Measurements from ENCODE around the gene PTPN6. TPM values are rescaled to one million over a fixed set of nuclear protein-coding genes. Genes with fewer than 3 reads are reported as not detected.

The PTPN6 gene
- total and polyA plus RNA-seq, 7 donors, result 1.3 to 7.6 (median 3.6) TPM

- intact Hi-C loops (cut with DNase I), result loop anchor here in 1 of 2 donors (5.0 kb wide), 1 partner anchor 70 kb away; the partner anchor contains the start of gene TPI1
- Histone ChIP-seq H3K4me1 (peaks cover 32% of the 10 kb centered on the region), H3K27ac (peak overlapping the region; percentile 93), H3K27me3 (ENCODE audit: insufficient read depth in 3 of 3, low read length in 2 of 3) (no peaks in the 10 kb centered on the region), H3K36me3 (ENCODE audit: insufficient read depth in 1 of 2, low read depth in 1 of 2) (peaks cover 0 to 61% of the 10 kb centered on the region in 2 donors), H3K9me3 (no peaks in the 10 kb centered on the region), H3K4me3 (peak overlapping the region; percentile 86)
- TF ChIP-seq, protein P1, sequence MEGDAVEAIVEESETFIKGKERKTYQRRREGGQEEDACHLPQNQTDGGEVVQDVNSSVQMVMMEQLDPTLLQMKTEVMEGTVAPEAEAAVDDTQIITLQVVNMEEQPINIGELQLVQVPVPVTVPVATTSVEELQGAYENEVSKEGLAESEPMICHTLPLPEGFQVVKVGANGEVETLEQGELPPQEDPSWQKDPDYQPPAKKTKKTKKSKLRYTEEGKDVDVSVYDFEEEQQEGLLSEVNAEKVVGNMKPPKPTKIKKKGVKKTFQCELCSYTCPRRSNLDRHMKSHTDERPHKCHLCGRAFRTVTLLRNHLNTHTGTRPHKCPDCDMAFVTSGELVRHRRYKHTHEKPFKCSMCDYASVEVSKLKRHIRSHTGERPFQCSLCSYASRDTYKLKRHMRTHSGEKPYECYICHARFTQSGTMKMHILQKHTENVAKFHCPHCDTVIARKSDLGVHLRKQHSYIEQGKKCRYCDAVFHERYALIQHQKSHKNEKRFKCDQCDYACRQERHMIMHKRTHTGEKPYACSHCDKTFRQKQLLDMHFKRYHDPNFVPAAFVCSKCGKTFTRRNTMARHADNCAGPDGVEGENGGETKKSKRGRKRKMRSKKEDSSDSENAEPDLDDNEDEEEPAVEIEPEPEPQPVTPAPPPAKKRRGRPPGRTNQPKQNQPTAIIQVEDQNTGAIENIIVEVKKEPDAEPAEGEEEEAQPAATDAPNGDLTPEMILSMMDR (IDR thresholded peaks at IDR 0.05), result no peak
- ATAC-seq (peak; percentile 7 to 31 (median 13)), DNase-seq (peak in 1 of 2 donors; percentile 62)
- 19 to 27% (median 25%) methylated on average over 35 to 36 of the region's 36 CpGs for WGBS, 3 donors
Observed at GRCh38 chr12:6936636-6937480, 14.3 kb upstream of the PTPN6 start.

DNA sequence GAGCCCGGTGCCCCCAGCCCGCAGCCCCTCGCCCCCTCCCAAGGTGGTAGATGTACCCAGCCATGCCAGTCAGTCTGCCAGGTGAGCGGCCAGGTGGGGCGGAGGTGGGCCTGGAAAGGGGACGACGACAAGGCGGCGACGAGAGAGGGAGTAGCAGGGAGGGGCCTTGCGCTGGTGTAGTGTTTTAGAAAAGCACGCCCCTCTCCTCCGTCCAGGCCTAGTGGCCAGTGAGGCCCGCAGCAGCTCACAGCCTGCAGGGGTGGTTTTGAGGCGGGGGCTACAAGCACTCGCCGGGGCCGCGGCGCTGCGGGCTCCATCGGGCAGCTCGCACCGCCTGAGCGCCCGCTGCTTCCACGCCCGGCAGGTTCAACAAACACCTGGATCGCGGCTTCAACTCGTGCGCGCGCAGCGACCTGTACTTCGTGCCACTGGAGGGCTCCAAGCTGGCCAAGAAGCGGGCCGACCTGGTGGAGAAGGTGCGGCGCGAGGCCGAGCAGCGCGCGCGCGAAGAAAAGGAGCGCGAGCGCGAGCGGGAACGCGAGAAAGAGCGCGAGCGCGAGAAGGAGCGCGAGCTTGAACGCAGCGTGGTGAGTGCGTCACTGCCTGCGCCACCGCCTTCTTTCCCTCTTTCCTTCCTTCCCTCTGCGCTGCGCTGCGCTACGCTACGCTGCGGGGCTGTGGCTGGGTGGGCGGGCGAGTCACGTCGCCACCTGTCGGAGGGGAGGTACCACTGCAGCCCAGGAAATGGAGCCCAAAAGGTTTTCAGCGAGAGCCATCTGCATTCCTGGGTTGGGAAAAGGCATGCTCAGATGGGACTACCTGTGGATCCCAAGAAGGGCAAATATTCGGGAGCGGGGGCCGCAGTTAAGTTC, 13.4 kb upstream of the PTPN6 start:
- intact Hi-C loops (cut with DNase I), result loop anchor here in 1 of 2 donors (5.0 kb wide), 1 partner anchor 70 kb away; the partner anchor contains the start of gene TPI1
- 0 to 1% (median 1%) methylated on average over 71 to 80 of the region's 80 CpGs for WGBS, 3 donors
- peaks cover 32% of the 10 kb centered on the region for H3K4me1 ChIP-seq
- H3K36me3 ChIP-seq (ENCODE audit: insufficient read depth in 1 of 2, low read depth in 1 of 2), result peaks cover 0 to 61% of the 10 kb centered on the region in 2 donors
- ATAC-seq (peak; percentile 87 to 91 (median 89)), DNase-seq (peak; percentile 94 to 97)
- H3K27me3 ChIP-seq (ENCODE audit: insufficient read depth in 3 of 3, low read length in 2 of 3), result no peaks in the 10 kb centered on the region
- TF ChIP-seq, protein P1 (IDR thresholded peaks at IDR 0.05), result peak; percentile 91
- peak overlapping the region; percentile 93 for H3K27ac ChIP-seq
- no peaks in the 10 kb centered on the region for H3K9me3 ChIP-seq
- H3K4me3 ChIP-seq, result peak overlapping the region; percentile 86

DNA sequence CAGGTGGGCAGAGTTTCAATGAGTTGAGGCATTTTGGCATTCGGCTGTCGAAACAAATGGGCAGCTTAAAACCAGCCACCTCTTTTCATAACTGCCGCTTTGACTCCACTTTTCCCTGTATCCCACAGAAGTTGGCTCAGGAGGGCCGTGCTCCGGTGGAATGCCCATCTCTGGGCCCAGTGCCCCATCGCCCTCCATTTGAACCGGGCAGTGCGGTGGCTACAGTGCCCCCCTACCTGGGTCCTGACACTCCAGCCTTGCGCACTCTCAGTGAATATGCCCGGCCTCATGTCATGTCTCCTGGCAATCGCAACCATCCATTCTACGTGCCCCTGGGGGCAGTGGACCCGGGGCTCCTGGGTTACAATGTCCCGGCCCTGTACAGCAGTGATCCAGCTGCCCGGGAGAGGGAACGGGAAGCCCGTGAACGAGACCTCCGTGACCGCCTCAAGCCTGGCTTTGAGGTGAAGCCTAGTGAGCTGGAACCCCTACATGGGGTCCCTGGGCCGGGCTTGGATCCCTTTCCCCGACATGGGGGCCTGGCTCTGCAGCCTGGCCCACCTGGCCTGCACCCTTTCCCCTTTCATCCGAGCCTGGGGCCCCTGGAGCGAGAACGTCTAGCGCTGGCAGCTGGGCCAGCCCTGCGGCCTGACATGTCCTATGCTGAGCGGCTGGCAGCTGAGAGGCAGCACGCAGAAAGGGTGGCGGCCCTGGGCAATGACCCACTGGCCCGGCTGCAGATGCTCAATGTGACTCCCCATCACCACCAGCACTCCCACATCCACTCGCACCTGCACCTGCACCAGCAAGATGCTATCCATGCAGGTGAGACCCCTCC, 12.6 kb upstream of the PTPN6 start:
- WGBS, 3 donors, result 68 to 81% (median 73%) methylated on average over 32 of the region's 32 CpGs
- H3K4me1 ChIP-seq, result peaks cover 30% of the 10 kb centered on the region
- H3K27ac ChIP-seq, result peak overlapping the region; percentile 93
- intact Hi-C loops (cut with DNase I), result loop anchor here in 1 of 2 donors (5.0 kb wide), 1 partner anchor 71 kb away; the partner anchor contains the start of gene TPI1
- no peaks in the 10 kb centered on the region for H3K27me3 ChIP-seq (ENCODE audit: insufficient read depth in 3 of 3, low read length in 2 of 3)
- peak overlapping the region; percentile 86 for H3K4me3 ChIP-seq
- peak in 1 of 2 donors; percentile 65 for DNase-seq
- no peaks in the 10 kb centered on the region for H3K9me3 ChIP-seq
- ATAC-seq, result peak; percentile 3 to 10 (median 6)
- TF ChIP-seq, protein P1 (IDR thresholded peaks at IDR 0.05), result no peak
- peaks cover 0 to 54% of the 10 kb centered on the region in 2 donors for H3K36me3 ChIP-seq (ENCODE audit: insufficient read depth in 1 of 2, low read depth in 1 of 2)

- ATAC-seq (no peak), DNase-seq (no peak)
- H3K4me1 ChIP-seq, result peaks cover 24% of the 10 kb centered on the region
- intact Hi-C loops (cut with DNase I), result loop anchor here in 1 of 2 donors (5.0 kb wide), 1 partner anchor 72 kb away; the partner anchor contains the start of gene TPI1
- peaks cover 0 to 48% of the 10 kb centered on the region in 2 donors for H3K36me3 ChIP-seq (ENCODE audit: insufficient read depth in 1 of 2, low read depth in 1 of 2)
- no peaks in the 10 kb centered on the region for H3K27me3 ChIP-seq (ENCODE audit: insufficient read depth in 3 of 3, low read length in 2 of 3)
- peak overlapping the region; percentile 93 for H3K27ac ChIP-seq
- TF ChIP-seq, protein P1 (IDR thresholded peaks at IDR 0.05), result no peak
- no peak overlapping the region for H3K4me3 ChIP-seq
- H3K9me3 ChIP-seq, result no peaks in the 10 kb centered on the region
- WGBS, 3 donors, result 71 to 84% (median 81%) methylated on average over 2 of the region's 2 CpGs
Observed at GRCh38 chr12:6939191-6939540, 12.0 kb upstream of the PTPN6 start.
